RWPE2 (cell line): ENCODE data around the gene MS4A15.

Experiments used
- ATAC-seq: fragments of 200-7000 bp; cut with Tn5 transposase; 3 replicates; pipeline ENCODE4 v1.9.1; 2021; ENCODE audit warnings: low read depth
- DNase-seq: peaks from one replicate; pipeline ENCODE4 v3.0.0-alpha.2; 2020; ENCODE audit warnings: low spot score
- H3K27ac ChIP-seq: fragments of 450-650 bp; 2 replicates; pipeline ENCODE4 v1.5.1; 2017; ENCODE audit warnings: mild to moderate bottlenecking; ENCODE audit not compliant: poor library complexity, severe bottlenecking
- H3K27me3 ChIP-seq: fragments of 250-450 bp; sonication (Bioruptor Pico); 2 replicates; pipeline ENCODE4 v1.5.1; 2021; ENCODE audit warnings: mild to moderate bottlenecking, moderate library complexity; ENCODE audit not compliant: insufficient read depth, poor library complexity, severe bottlenecking
- H3K36me3 ChIP-seq: fragments of 250-450 bp; sonication (Bioruptor Pico); 2 replicates; pipeline ENCODE4 v1.5.1; 2020; ENCODE audit warnings: low read depth, mild to moderate bottlenecking, moderate library complexity
- H3K4me1 ChIP-seq: fragments of 250-450 bp; sonication (Bioruptor Pico); 2 replicates; pipeline ENCODE4 v1.5.1; 2021; ENCODE audit warnings: mild to moderate bottlenecking, moderate library complexity; ENCODE audit not compliant: insufficient read depth, poor library complexity, severe bottlenecking
- H3K4me3 ChIP-seq: fragments of 250-450 bp; sonication (Bioruptor Pico); 2 replicates; pipeline ENCODE4 v1.5.1; 2021; ENCODE audit warnings: mild to moderate bottlenecking, moderate library complexity; ENCODE audit not compliant: severe bottlenecking
- H3K9me3 ChIP-seq: fragments of 250-450 bp; sonication (Bioruptor Pico); 2 replicates; pipeline ENCODE4 v1.5.1; 2021; ENCODE audit warnings: mild to moderate bottlenecking, moderate library complexity; ENCODE audit not compliant: severe bottlenecking
- TF ChIP-seq, protein P1 (sequence below): fragments of 450-650 bp; IDR thresholded peaks from one replicate; pipeline ENCODE4 v1.5.1; 2017; ENCODE audit warnings: mild to moderate bottlenecking, moderate library complexity; ENCODE audit not compliant: poor library complexity, severe bottlenecking

Gene MS4A15

DNA sequence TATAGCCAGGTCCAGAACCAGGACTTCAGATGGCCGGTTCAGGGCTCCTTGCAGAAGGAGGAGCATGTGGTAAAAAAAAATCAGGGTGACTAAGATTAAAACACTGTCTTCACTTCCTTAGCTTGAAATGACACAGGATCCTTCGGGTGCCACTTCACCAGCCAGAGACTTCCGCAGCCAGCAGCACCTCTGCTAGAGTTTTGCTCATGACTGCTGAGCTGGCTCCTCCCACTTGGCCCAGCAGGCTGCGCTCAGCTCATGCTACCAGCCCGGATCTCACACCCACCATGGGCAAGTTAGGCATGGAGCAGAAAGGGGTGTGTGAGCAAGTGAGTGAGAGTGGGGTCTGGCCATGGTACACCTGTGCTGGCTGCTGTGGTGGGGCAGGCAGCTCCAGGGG is 38.7 kb upstream of the MS4A15 start:
- TF ChIP-seq, protein P1, sequence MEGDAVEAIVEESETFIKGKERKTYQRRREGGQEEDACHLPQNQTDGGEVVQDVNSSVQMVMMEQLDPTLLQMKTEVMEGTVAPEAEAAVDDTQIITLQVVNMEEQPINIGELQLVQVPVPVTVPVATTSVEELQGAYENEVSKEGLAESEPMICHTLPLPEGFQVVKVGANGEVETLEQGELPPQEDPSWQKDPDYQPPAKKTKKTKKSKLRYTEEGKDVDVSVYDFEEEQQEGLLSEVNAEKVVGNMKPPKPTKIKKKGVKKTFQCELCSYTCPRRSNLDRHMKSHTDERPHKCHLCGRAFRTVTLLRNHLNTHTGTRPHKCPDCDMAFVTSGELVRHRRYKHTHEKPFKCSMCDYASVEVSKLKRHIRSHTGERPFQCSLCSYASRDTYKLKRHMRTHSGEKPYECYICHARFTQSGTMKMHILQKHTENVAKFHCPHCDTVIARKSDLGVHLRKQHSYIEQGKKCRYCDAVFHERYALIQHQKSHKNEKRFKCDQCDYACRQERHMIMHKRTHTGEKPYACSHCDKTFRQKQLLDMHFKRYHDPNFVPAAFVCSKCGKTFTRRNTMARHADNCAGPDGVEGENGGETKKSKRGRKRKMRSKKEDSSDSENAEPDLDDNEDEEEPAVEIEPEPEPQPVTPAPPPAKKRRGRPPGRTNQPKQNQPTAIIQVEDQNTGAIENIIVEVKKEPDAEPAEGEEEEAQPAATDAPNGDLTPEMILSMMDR, result no peak
- ATAC-seq (no peak), DNase-seq (no peak)
- Histone ChIP-seq H3K27me3 (peaks cover 4% of the 10 kb centered on the region), H3K27ac (no peak overlapping the region), H3K4me1 (no peaks in the 10 kb centered on the region), H3K4me3 (no peak overlapping the region), H3K9me3 (no peaks in the 10 kb centered on the region), H3K36me3 (no peaks in the 10 kb centered on the region)

DNA sequence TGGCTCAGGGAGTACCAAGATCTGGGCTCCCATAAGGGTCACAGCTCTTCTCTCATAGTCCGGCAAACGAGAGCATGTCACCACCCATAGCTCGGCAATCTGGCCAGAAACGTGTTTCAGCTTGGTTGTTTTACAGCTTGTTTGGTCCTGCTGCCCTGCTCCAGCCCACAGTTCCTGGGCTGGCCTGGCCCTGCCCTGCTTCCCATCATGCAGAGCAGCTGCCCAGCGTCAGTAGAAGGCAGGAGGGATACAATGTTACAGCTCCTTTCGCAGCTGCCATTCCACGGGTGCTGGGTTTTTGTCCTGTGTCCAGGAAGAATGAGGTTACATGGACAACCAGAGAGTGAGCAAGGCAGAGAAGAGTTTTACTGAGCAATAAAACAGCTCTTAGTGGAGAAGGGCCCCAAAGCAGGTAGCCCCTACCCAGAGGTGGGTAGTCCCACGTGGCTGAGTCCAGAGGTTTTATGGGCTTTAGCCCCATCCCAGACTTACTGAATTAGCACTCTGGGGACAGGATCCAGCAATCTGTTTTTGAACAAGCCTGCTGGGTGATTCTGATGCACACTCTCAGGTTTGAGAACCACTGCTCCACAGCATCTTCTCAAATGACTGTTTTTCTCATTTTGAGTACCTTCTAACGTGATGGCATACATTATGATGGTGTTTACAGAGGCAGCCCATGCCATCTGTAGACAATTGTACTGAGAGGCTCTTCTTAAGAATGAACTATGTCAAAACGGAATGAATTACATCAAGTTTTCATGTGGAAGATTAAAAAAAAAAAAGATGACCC is 37.9 kb upstream of the MS4A15 start:
- DNase-seq, result no peak

DNA sequence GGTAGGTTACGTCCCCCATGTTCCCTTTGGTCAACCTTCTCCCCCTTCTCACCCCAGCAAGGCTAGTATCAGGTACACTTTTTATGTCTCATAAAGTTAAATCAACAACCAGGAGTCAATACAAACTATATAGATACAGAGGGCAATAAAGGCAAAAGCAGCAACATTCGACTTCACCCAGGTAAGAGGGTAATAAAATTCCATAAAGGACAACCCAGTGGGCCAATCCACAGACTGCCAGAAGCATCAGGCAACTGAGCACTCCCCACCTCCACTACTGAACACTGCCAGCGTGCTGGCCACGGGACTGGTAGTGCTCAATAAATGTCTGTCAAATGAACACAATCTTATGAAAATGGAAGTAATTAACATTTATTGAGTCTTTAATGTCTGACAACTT is 37.3 kb upstream of the MS4A15 start:
- TF ChIP-seq, protein P1, result no peak
- no peaks in the 10 kb centered on the region for H3K9me3 ChIP-seq
- H3K4me3 ChIP-seq, result no peak overlapping the region
- H3K27me3 ChIP-seq, result peaks cover 4% of the 10 kb centered on the region
- no peaks in the 10 kb centered on the region for H3K4me1 ChIP-seq
- ATAC-seq, result no peak
- DNase-seq, result no peak
- no peaks in the 10 kb centered on the region for H3K36me3 ChIP-seq
- no peak overlapping the region for H3K27ac ChIP-seq

More for the DNA sequence above, 37.9 kb upstream of the MS4A15 start:
- Histone ChIP-seq H3K4me1 (no peaks in the 10 kb centered on the region), H3K27ac (no peak overlapping the region), H3K27me3 (peaks cover 4% of the 10 kb centered on the region), H3K9me3 (no peaks in the 10 kb centered on the region), H3K4me3 (no peak overlapping the region), H3K36me3 (no peaks in the 10 kb centered on the region)
- ATAC-seq, result no peak
- TF ChIP-seq, protein P1, result no peak

DNA sequence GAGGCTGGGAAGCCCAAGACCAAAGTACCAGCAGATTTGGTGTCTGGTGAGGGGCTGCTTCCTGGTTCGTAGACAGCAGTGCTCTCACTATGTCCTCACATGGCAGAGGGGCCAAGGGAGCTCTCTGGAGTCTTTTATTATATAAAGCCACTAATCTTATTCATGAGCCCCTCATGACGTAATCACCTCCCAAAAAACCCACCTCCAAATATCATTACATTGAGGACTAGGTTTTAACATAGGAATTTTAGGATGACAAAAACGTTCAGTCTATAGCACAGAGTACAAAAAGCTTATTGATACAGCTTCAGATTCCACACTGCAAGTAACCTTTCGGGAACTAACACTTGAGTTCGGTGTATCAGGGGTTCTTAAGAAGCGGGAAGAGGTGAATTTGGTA is 36.2 kb upstream of the MS4A15 start:
- Histone ChIP-seq H3K27ac (no peak overlapping the region), H3K4me1 (no peaks in the 10 kb centered on the region), H3K36me3 (no peaks in the 10 kb centered on the region), H3K4me3 (no peak overlapping the region), H3K9me3 (no peaks in the 10 kb centered on the region), H3K27me3 (peaks cover 4% of the 10 kb centered on the region)
- DNase-seq (no peak), ATAC-seq (no peak)
- TF ChIP-seq, protein P1, result no peak

DNA sequence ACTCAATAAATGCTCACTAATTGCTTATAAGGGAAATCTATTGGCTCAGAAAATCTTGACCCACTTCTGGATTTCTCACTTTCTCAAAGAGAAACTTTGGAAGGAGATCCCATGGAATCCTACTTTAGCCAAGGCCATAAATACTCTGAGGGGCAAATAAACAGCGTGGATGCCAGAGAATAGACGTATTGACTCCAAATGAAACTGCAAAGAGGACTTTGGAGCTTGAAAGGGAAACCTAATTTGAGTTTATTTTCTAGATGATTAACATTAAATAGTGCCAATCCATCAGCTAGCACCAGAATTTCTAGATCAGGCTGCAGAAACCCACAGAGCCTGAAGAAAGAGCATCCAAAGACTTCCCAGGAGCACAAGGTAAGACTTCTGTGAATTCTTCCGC is 32.2 kb upstream of the MS4A15 start, which contains the start of gene MS4A18:
Gene MS4A18, plus strand, starts transcription at position 301 of the 400 bp plus-strand sequence.
- Histone ChIP-seq H3K27ac (no peak within 1 kb of the TSS), H3K4me1 (no peaks in the 10 kb centered on the region), H3K9me3 (no peaks in the 10 kb centered on the region), H3K27me3 (peaks cover 4% of the 10 kb centered on the region), H3K36me3 (no peaks in the 10 kb centered on the region), H3K4me3 (no peak within 1 kb of the TSS)
- DNase-seq (no peak), ATAC-seq (no peak)
- TF ChIP-seq, protein P1, result no peak
